PC-3 (cell line): ENCODE results near the gene DOCK4. TPM values are rescaled to one million over a fixed set of nuclear protein-coding genes. Genes with fewer than 3 reads are reported as not detected.
A peak's percentile ranks its signal among the peaks of the same experiment; 100 is the strongest.

Experiments
- ATAC-seq: fragments of 200-7000 bp; cut with Tn5 transposase; 2 replicates; pipeline ENCODE4 v1.9.1; 2020; ENCODE audit warnings: mild to moderate bottlenecking, moderate library complexity
- BruUV-seq: library from RNA; stranded (reverse); fragments of 400-500 nt; replicated peaks from 2 replicates; lab custom pipeline; 2021; lab: Mats Ljungman, UMichigan
- CTCF ChIA-PET: fragments of 300-600 bp; sonication (Branson Sonifier 250); formaldehyde crosslinking; loops from one replicate; lab custom pipeline; 2022; ENCODE audit warnings: antibody characterized with exemption; lab: Charles Lee
- POLR2A ChIA-PET: fragments of 300-600 bp; sonication (Branson Sonifier 250); formaldehyde crosslinking; loops from one replicate; lab custom pipeline; 2022; ENCODE audit warnings: antibody characterized with exemption; ENCODE audit not compliant: unreplicated experiment; lab: Charles Lee
- DNase-seq: peaks from one replicate; pipeline ENCODE4 v3.0.0-alpha.2; 2015
- H2AFZ ChIP-seq: fragments of 300-600 bp; sonication (generic); 2 replicates; pipeline ENCODE4 v1.6.0; 2016; ENCODE audit warnings: antibody characterized with exemption, low read length
- H3F3A ChIP-seq: fragments of 300-600 bp; sonication (generic); one replicate; pipeline ENCODE4 v1.6.0; 2017; ENCODE audit warnings: antibody characterized with exemption, low read length, control low read depth, mild to moderate bottlenecking; ENCODE audit not compliant: unreplicated experiment
- H3K27ac ChIP-seq: fragments of 300-600 bp; sonication (generic); 2 replicates; pipeline ENCODE4 v1.5.1; 2016; ENCODE audit warnings: mild to moderate bottlenecking, low read length
- H3K27me3 ChIP-seq: fragments of 300-600 bp; sonication (generic); 2 replicates; pipeline ENCODE4 v1.6.1; 2016; ENCODE audit warnings: low read length, mixed read lengths
- H3K36me3 ChIP-seq: fragments of 300-600 bp; sonication (generic); 2 replicates; pipeline ENCODE4 v1.6.1; 2016; ENCODE audit warnings: low read depth, mixed run types, low read length, mixed read lengths
- H3K4me1 ChIP-seq: fragments of 300-600 bp; sonication (generic); 2 replicates; pipeline ENCODE4 v1.5.1; 2016; ENCODE audit warnings: low read length; ENCODE audit not compliant: insufficient read depth
- H3K4me2 ChIP-seq: fragments of 300-600 bp; sonication (generic); 2 replicates; pipeline ENCODE4 v1.6.0; 2016; ENCODE audit warnings: low read length
- H3K4me3 ChIP-seq: fragments of 300-600 bp; sonication (generic); 2 replicates; pipeline ENCODE4 v1.5.1; 2016; ENCODE audit warnings: mild to moderate bottlenecking, low read length, mixed read lengths
- H3K79me2 ChIP-seq: fragments of 300-600 bp; sonication (generic); 2 replicates; pipeline ENCODE4 v1.6.1; 2017; ENCODE audit warnings: low read length, mixed read lengths
- H3K9ac ChIP-seq: fragments of 300-600 bp; sonication (generic); 2 replicates; pipeline ENCODE4 v1.6.0; 2016; ENCODE audit warnings: mild to moderate bottlenecking, low read length
- H3K9me2 ChIP-seq: fragments of 300-600 bp; sonication (generic); replicated peaks from 2 replicates; pipeline ENCODE4 v1.6.1; 2016; ENCODE audit warnings: mixed run types, low read length, mixed read lengths
- H3K9me3 ChIP-seq: fragments of 300-600 bp; sonication (generic); 2 replicates; pipeline ENCODE4 v1.6.1; 2016; ENCODE audit warnings: low read length, mixed read lengths
- H4K20me1 ChIP-seq: fragments of 300-600 bp; sonication (generic); 2 replicates; pipeline ENCODE4 v1.6.1; 2016; ENCODE audit warnings: low read length, mixed read lengths
- EZH2 ChIP-seq: fragments of 300-600 bp; sonication (generic); IDR thresholded peaks from one replicate; pipeline ENCODE4 v1.6.1; 2017; ENCODE audit warnings: antibody characterized with exemption, mild to moderate bottlenecking, low read length; ENCODE audit not compliant: unreplicated experiment
- EZH2phosphoT487 ChIP-seq: fragments of 300-600 bp; sonication (generic); IDR thresholded peaks from 2 replicates; pipeline ENCODE4 v1.6.1; 2018; ENCODE audit warnings: mild to moderate bottlenecking, antibody characterized with exemption, low read length, borderline replicate concordance
- intact Hi-C: fragments of 100-400 bp; cut with micrococcal nuclease; formaldehyde crosslinking; loops from 2 replicates; pipeline ENCODE4 v1.9.0; 2023
- total RNA-seq: library from RNA; depleted of rRNA; stranded (reverse); fragments of >200 nt; gene quantifications from 2 replicates; pipeline ENCODE4 v1.2.3, GENCODE V29; 2014
- TF ChIP-seq, protein P1 (sequence below): fragments of 300-600 bp; sonication (generic); conservative IDR thresholded peaks from 2 replicates; pipeline ENCODE4 v1.5.1; 2017; ENCODE audit warnings: antibody characterized with exemption, low read depth, mild to moderate bottlenecking, low read length

DOCK4 gene
- total RNA-seq, 1 experiment from 2014 or later, result 25.4 TPM

DNA sequence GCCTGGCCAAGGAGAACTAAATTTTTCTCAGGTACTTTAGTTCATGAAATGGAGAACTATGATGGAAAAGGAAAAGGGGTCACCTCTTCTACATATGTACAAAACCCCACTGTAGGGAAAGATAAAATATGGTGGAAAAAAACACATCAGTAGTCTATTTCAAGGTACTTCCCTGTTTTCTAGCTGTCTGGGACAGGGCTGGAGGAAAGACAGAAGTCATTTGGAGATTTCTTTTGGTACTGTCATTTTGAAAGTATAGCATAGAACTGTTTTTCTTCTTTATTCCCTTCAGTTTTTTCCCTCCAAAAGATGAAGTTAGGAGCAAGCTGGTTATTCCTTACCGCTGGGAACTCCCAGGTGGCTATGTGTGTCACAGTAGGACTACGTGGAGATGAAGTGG lies 196.1 kb downstream of the DOCK4 start:
- H3K4me2 ChIP-seq, result no peak overlapping the region
- no peak overlapping the region for H2AFZ ChIP-seq
- DNase-seq, result no peak
- H3K9me3 ChIP-seq, result no peaks in the 10 kb centered on the region
- no peaks in the 10 kb centered on the region for H3K36me3 ChIP-seq
- no TSS peak for BruUV-seq
- intact Hi-C loops, result no loop called here
- no peaks in the 10 kb centered on the region for H3K9me2 ChIP-seq
- peaks cover 32% of the 10 kb centered on the region for H3K4me1 ChIP-seq
- H3K79me2 ChIP-seq, result peaks cover 27% of the 10 kb centered on the region; the same call in 1 of the 2 replicates
- H3F3A ChIP-seq, result no peaks in the 10 kb centered on the region
- TF ChIP-seq EZH2 (no peak), EZH2phosphoT487 (no peak)
- TF ChIP-seq, protein P1, sequence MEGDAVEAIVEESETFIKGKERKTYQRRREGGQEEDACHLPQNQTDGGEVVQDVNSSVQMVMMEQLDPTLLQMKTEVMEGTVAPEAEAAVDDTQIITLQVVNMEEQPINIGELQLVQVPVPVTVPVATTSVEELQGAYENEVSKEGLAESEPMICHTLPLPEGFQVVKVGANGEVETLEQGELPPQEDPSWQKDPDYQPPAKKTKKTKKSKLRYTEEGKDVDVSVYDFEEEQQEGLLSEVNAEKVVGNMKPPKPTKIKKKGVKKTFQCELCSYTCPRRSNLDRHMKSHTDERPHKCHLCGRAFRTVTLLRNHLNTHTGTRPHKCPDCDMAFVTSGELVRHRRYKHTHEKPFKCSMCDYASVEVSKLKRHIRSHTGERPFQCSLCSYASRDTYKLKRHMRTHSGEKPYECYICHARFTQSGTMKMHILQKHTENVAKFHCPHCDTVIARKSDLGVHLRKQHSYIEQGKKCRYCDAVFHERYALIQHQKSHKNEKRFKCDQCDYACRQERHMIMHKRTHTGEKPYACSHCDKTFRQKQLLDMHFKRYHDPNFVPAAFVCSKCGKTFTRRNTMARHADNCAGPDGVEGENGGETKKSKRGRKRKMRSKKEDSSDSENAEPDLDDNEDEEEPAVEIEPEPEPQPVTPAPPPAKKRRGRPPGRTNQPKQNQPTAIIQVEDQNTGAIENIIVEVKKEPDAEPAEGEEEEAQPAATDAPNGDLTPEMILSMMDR, result no peak
- no peak overlapping the region for H3K9ac ChIP-seq
- no peak overlapping the region; the same call in 1 of the 2 replicates for H3K27ac ChIP-seq
- H3K4me3 ChIP-seq, result no peak overlapping the region
- ChIA-PET POLR2A (no interaction called here), CTCF (no interaction called here)
- no peaks in the 10 kb centered on the region for H3K27me3 ChIP-seq
- ATAC-seq, result no peak
- no peaks in the 10 kb centered on the region for H4K20me1 ChIP-seq

DNA sequence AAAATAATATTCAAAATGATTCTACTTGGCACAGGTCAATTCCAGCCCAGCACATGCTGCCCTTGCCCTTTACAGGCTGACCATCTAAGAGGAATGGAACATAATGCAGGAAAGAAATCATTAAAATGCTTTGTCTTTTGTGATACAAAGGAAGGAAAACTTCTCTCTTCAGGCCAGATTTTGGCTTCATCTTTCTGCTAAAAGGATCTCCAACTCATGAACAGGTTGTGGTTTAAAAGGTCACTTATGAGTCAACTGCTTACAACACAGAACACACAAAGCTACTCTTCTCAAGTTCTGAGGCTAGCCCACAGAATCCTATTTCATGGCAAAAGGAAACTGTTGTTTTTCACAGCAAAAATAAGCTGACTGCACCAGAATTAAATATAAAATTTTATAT lies 197.1 kb downstream of the DOCK4 start:
- TF ChIP-seq EZH2phosphoT487, result no peak
- TF ChIP-seq EZH2, result no peak
- TF ChIP-seq, protein P1, result no peak
- intact Hi-C loops, result loop anchor here (2.0 kb wide), 1 partner anchor 198 kb away; the partner anchor contains the start of genes DOCK4 and ZNF277
- no TSS peak for BruUV-seq
- ChIA-PET POLR2A (interaction anchor here (0.6 kb wide), 2 partner anchors 70 to 88 kb away, joined by 3 to 4 read pairs; no protein-coding TSS in a partner anchor), CTCF (interaction anchor here (0.6 kb wide), 2 partner anchors 25 to 144 kb away, joined by 3 to 4 read pairs; no protein-coding TSS in a partner anchor)
- Histone ChIP-seq H4K20me1 (no peaks in the 10 kb centered on the region), H3K9me2 (no peaks in the 10 kb centered on the region), H3K27ac (peak overlapping the region; percentile 65), H3K9me3 (no peaks in the 10 kb centered on the region), H3K27me3 (no peaks in the 10 kb centered on the region), H2AFZ (no peak overlapping the region), H3F3A (no peaks in the 10 kb centered on the region), H3K9ac (no peak overlapping the region), H3K4me2 (no peak overlapping the region), H3K4me3 (no peak overlapping the region), H3K4me1 (peaks cover 32% of the 10 kb centered on the region), H3K36me3 (no peaks in the 10 kb centered on the region), H3K79me2 (peaks cover 32% of the 10 kb centered on the region; the same call in 1 of the 2 replicates)
- peak; percentile 82 for ATAC-seq
- DNase-seq, result peak; percentile 77

DNA sequence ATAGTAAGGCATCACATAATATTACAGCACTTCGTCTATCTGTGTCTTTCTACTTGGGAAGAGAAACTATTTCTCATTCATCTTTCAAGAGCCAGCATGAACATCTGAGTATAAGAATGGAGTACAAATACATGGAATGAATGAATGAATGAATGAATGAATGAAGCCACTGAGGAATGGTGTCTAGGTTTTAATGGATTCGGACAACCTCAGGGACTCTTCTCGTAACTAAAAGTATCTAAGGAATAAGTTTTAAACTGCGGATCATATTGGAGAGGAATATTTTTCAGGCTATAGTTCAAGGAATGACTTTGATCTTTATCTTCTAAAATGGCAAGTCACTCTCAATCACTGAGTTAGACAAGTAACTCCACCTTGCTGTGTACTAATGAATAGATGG lies 199.0 kb downstream of the DOCK4 start:
- Histone ChIP-seq H2AFZ (no peak overlapping the region), H3K9me2 (no peaks in the 10 kb centered on the region), H3K27me3 (no peaks in the 10 kb centered on the region), H3K27ac (no peak overlapping the region), H3K4me2 (no peak overlapping the region), H3K4me3 (no peak overlapping the region), H3K4me1 (peaks cover 32% of the 10 kb centered on the region), H3K9me3 (no peaks in the 10 kb centered on the region), H3F3A (no peaks in the 10 kb centered on the region), H3K79me2 (peaks cover 28% of the 10 kb centered on the region; the same call in 1 of the 2 replicates), H4K20me1 (no peaks in the 10 kb centered on the region), H3K9ac (no peak overlapping the region), H3K36me3 (no peaks in the 10 kb centered on the region)
- ChIA-PET POLR2A (no interaction called here), CTCF (no interaction called here)
- TF ChIP-seq, protein P1, result no peak
- TF ChIP-seq EZH2 (no peak), EZH2phosphoT487 (no peak)
- intact Hi-C loops, result no loop called here
- BruUV-seq, result no TSS peak
- DNase-seq (no peak), ATAC-seq (no peak)
